Progenitor cell of endocrine pancreas (in vitro differentiated cells): ENCODE results near the gene NR2E3. TPM values are rescaled to one million over a fixed set of nuclear protein-coding genes. Genes with fewer than 3 reads are reported as not detected.

Experiments used
- DNase-seq: peaks from one replicate; pipeline ENCODE4 v3.0.0; 2021; ENCODE audit warnings: low spot score; ENCODE audit not compliant: unreplicated experiment
- H3K27ac Mint-ChIP-seq: 2 replicates; pipeline ENCODE4 v1.8.0; 2021; ENCODE audit warnings: mild to moderate bottlenecking, moderate library complexity, mixed read lengths
- H3K27me3 Mint-ChIP-seq: 2 replicates; pipeline ENCODE4 v1.8.0; 2021; ENCODE audit warnings: mixed read lengths
- H3K36me3 Mint-ChIP-seq: 2 replicates; pipeline ENCODE4 v1.8.0; 2022; ENCODE audit warnings: mixed read lengths; ENCODE audit not compliant: insufficient read depth
- H3K4me1 Mint-ChIP-seq: 2 replicates; pipeline ENCODE4 v1.8.0; 2021; ENCODE audit warnings: low read depth, mixed read lengths
- H3K4me3 Mint-ChIP-seq: 2 replicates; pipeline ENCODE4 v1.8.0; 2021; ENCODE audit warnings: low read depth, mild to moderate bottlenecking, moderate library complexity, mixed read lengths
- H3K9me3 Mint-ChIP-seq: 2 replicates; pipeline ENCODE4 v1.8.0; 2021; ENCODE audit warnings: low read depth, mixed read lengths
- total RNA-seq: library from RNA; stranded (reverse); gene quantifications from 2 replicates; pipeline ENCODE4 v1.2.1, GENCODE V29; 2021
- TF ChIP-seq, protein P1 (sequence below): fragments of 200-600 bp; sonication (generic); IDR thresholded peaks from one replicate; pipeline ENCODE4 v1.5.0; 2021; ENCODE audit warnings: antibody characterized with exemption, mild to moderate bottlenecking; ENCODE audit not compliant: unreplicated experiment

NR2E3 gene
- total RNA-seq, 1 donor from 2014 or later, result not detected

DNA sequence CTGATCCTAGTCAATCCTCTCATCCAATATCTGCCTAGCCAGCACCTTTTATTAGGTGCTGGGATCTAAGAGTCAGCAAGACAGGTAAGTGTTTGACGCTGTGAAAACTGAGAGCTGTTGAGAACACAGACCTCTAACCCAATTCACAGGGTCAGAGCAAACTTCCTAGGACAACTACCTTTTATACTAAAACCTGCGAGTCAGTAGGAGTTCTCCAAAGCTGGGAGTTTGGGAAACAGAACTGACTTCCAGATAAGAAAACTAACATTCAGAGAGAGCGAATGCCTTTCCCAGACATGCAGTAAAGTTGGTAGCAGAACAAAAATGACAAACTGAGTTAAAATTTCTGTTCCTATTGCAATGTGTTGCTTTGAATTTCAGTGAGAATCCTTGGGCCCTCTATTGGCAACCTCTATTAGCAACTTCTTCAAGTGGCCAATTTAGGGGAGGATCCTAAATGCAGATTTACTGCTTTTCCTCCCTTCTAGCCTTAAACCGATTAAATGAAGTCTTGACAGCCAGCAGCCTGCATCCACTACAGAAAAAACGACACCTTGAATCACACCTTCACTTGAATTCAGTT, 11.3 kb downstream of the NR2E3 start:
- no peak overlapping the region for H3K27ac Mint-ChIP-seq
- H3K27me3 Mint-ChIP-seq, result no peaks in the 10 kb centered on the region
- DNase-seq, result no peak
- no peaks in the 10 kb centered on the region for H3K4me1 Mint-ChIP-seq
- TF ChIP-seq, protein P1, sequence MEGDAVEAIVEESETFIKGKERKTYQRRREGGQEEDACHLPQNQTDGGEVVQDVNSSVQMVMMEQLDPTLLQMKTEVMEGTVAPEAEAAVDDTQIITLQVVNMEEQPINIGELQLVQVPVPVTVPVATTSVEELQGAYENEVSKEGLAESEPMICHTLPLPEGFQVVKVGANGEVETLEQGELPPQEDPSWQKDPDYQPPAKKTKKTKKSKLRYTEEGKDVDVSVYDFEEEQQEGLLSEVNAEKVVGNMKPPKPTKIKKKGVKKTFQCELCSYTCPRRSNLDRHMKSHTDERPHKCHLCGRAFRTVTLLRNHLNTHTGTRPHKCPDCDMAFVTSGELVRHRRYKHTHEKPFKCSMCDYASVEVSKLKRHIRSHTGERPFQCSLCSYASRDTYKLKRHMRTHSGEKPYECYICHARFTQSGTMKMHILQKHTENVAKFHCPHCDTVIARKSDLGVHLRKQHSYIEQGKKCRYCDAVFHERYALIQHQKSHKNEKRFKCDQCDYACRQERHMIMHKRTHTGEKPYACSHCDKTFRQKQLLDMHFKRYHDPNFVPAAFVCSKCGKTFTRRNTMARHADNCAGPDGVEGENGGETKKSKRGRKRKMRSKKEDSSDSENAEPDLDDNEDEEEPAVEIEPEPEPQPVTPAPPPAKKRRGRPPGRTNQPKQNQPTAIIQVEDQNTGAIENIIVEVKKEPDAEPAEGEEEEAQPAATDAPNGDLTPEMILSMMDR, result no peak
- peaks cover 15% of the 10 kb centered on the region for H3K36me3 Mint-ChIP-seq
- peaks cover 21% of the 10 kb centered on the region for H3K9me3 Mint-ChIP-seq
- H3K4me3 Mint-ChIP-seq, result no peak overlapping the region

DNA sequence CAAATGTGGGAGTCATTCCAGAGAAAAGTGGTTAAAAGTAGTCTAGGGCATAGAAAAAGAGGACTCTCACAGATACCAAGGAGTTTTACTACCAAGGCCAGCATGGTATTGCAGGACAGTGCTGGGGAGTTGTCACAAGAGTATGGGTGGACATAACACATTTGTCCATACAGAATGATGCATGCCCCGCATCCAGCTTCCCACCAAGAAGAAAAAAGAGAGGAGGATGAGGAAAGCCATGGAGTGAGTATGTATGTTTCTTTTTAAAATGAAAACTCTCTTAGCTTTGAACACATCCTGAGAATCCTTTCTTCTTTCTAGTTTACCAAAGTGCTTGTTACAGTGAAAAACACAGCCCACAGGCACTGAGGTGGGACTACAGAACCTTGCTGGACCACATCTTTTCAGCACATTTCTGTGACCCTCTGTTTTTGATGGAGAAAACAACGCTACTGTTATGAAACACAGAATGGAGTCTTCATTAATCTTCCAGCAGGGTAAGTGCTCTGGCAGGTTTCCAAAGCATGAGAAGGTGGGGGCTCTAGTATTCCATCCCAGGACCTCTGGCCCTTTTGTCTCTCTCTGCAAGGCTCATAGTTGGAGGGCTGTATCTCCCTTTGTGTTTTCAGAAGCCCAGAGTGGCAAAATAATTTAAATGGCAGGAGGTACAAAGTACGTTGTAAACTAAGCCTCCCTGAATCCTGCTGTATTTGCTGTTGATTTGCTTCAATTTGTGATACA, 12.7 kb downstream of the NR2E3 start:
- Mint-ChIP-seq H3K9me3 (peaks cover 18% of the 10 kb centered on the region), H3K27ac (no peak overlapping the region), H3K36me3 (peaks cover 19% of the 10 kb centered on the region), H3K27me3 (no peaks in the 10 kb centered on the region), H3K4me3 (no peak overlapping the region), H3K4me1 (no peaks in the 10 kb centered on the region)
- no peak for DNase-seq
- TF ChIP-seq, protein P1, result no peak

DNA sequence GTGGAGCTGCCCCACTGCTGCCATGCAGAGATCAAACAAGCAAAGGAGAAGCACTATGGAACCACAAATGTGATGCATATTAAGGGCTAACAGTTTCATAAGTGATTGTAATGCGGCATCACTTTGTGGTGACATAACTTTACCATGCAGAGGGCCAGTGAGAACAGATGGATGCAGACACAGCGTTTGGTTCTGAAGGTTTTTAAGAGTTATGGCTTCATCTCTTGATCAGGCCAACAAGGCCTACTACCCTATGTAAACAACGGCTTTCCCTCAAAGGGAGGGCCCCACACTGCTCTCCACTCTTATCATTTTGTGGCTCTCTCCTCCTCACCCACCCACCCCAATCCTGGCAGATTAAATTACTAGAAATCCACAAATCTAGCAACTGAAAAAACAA, 13.4 kb downstream of the NR2E3 start:
- peaks cover 21% of the 10 kb centered on the region for H3K36me3 Mint-ChIP-seq
- no peak overlapping the region for H3K27ac Mint-ChIP-seq
- TF ChIP-seq, protein P1, result no peak
- H3K4me1 Mint-ChIP-seq, result no peaks in the 10 kb centered on the region
- no peak for DNase-seq
- H3K4me3 Mint-ChIP-seq, result no peak overlapping the region
- H3K27me3 Mint-ChIP-seq, result no peaks in the 10 kb centered on the region
- H3K9me3 Mint-ChIP-seq, result peaks cover 14% of the 10 kb centered on the region

DNA sequence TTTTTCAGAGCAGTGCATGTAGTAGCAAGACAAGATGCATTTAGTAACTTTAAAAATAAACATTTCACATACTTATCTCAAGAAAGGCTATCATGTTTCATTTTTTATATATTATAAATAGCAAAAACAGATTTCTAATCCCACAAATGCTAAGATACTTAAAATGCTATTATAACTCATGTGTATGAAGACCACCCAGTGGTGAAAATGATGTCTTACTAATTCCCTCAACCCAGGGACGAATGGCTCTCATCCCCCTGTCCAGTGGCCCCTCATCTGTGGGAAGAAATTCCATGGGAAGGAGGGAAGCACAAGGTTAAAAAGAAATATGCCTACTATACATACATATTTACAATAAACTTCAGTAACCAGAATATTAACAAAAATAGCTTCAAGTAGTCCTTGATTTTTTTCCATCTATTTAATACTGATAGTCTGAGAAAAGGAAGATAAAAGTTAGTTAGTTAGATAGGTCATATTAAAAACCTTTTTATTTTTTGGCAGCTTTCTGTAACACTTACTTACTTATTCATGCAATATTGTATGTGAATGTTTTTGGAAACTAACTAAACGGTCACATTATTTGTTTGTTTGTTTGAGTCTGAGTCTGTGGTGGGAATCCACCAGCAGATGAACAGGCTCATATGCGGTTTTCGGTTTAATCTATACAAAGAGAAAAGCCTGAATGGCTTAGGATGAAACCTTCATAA, 14.8 kb downstream of the NR2E3 start:
- peaks cover 21% of the 10 kb centered on the region for H3K36me3 Mint-ChIP-seq
- H3K4me1 Mint-ChIP-seq, result no peaks in the 10 kb centered on the region
- H3K27ac Mint-ChIP-seq, result no peak overlapping the region
- TF ChIP-seq, protein P1, result no peak
- no peak overlapping the region for H3K4me3 Mint-ChIP-seq
- peaks cover 12% of the 10 kb centered on the region for H3K9me3 Mint-ChIP-seq
- H3K27me3 Mint-ChIP-seq, result no peaks in the 10 kb centered on the region
- no peak for DNase-seq

DNA sequence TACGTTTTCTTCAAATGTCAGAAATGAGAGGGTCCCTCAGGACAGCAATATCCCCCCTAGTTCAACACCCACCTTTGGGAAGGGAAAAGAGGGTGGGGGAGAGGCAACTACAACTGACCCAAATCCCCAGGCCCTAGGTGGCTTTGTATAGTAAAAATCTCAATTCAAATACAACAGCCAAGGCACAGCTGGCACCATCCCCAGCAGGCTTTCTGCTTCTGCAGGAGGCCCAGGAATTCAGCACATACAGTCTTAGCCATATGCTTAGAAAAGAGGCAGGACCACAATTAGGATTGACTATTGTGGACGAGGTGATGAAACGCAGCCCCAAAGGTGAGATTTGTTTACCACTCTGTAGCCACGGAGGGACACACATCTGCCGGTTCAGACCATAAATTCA, 15.8 kb downstream of the NR2E3 start:
- H3K36me3 Mint-ChIP-seq, result peaks cover 20% of the 10 kb centered on the region
- H3K27ac Mint-ChIP-seq, result no peak overlapping the region
- TF ChIP-seq, protein P1, result no peak
- H3K9me3 Mint-ChIP-seq, result peaks cover 8% of the 10 kb centered on the region
- no peaks in the 10 kb centered on the region for H3K27me3 Mint-ChIP-seq
- no peaks in the 10 kb centered on the region for H3K4me1 Mint-ChIP-seq
- DNase-seq, result no peak
- no peak overlapping the region for H3K4me3 Mint-ChIP-seq
